NOMO-1 (cell line): ENCODE data around the gene RPL37A.

Source experiments
- DNase-seq, 2 experiments: peaks; one replicate each; lab custom pipeline; 2025; ENCODE audit not compliant: unreplicated experiment in 2 of 2; lab: John Stamatoyannopoulos, UW

RPL37A gene

GRCh38 chr2:216545359-216545758, 46.7 kb downstream of the RPL37A start:
- DNase-seq, result no peak

DNA sequence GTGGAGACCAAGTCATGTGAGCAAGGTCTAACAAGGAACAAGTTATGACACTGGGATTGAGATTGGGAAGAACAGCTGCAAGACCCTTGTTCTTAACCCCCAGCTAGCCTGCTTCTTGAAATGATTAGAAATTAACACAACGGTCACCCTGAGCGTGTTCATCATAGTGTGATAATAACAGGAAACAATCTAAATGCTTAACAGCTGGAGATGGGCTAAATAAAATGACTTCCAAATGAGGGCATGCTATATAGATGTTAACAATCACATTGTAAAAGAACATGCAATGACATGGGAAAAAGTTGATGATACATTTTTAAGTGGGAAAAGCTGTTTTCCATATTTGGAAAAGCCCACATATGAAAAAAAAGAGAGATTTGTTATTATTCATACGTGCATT, 47.6 kb downstream of the RPL37A start:
- DNase-seq, result no peak

- DNase-seq, result no peak
Observed at GRCh38 chr2:216546641-216547403, 48.2 kb downstream of the RPL37A start.

DNA sequence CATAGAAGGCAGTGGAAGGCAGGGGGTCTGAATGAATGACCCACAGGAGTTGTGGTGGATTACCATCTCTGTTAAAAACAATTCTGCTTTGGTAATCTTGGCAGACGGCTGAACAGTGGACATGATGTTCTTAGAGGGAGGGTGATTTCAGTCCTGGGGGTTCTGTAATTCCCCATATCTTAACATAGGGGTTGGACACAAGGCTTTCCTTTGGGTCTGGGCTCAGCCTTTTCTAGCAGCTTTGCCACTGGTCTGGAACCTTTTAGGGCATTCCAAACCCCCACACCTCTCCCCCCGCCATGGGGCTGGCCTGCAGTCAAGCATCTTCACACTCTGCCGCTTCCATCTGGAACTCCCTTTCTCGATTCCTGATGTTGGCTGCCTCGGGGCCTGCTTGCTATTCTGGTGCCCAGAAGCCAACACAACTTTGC, 50.3 kb downstream of the RPL37A start:
- DNase-seq, result no peak

DNA sequence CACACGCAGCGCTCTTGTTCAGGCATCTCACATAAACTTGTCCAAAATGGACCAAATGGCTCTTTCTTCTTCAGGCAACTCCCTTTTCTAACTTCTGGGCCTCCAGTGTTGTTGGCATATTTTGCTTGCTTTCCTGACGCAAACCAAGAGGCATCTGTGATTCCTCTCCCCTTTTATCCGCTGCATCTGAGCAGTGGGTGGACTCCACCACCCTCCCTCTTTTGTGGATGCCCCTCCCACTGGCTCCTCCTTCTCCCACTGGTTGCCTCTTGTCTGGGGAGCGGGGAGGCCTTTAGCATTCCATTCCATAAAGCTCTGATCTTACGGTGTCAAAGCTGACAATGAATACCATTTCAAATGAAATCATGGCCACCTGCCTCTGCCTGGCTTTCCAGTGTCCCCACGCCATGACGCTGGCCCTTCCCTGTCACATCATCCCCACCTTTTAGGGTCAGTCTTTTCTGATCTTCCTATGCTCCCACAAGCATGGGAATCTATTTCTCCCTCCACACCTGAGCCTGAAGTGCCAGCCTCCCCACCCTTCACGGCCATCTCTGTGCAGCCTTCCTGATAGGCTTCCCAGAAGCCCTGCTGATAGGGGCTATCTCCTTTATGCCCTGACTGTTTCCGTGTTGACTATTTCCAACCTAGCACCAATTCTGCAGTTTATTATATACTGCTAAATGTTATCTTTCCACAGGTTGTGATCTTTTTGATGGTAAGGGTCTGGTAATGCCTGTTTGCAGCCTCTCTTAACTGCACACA, 51.5 kb downstream of the RPL37A start:
- no peak for DNase-seq

DNA sequence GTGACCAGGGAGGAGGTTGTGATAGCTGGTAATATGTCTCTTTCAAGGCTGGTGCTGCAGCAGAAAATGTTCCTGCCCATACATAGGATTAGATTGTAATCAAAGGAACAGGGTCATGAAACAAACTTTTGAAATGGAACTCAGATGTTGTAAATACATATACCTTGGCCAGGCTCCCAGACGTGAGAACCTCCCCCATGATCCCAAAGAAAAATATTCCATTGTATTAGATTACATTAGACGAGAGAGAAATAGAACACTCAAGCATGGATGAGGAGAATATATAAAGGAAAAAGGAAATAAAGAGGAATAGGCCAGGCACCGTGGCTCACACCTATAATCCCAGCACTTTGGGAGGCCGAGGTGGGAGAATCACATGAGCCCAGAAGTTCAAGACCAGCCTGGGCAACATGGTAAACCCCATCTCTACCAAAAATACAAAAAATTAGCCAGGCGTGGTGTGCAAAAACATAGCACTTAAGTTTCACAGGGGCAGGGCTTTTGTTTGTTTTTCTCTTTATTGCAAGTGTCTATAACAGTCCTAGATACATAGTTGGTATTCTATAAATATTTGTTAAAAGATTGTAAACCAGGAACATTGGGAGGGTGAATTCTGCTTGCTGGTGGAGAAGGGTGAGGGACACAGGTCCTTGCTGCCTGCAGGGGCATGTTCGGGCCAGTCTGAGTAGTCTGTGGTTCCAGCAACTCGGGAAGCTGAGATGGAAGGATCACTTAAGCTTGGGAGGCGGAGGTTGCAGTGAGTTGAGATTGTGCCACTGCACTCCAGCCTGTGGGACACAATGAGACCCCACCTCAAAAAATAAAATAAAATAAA, 52.8 kb downstream of the RPL37A start:
- DNase-seq, result no peak

DNA sequence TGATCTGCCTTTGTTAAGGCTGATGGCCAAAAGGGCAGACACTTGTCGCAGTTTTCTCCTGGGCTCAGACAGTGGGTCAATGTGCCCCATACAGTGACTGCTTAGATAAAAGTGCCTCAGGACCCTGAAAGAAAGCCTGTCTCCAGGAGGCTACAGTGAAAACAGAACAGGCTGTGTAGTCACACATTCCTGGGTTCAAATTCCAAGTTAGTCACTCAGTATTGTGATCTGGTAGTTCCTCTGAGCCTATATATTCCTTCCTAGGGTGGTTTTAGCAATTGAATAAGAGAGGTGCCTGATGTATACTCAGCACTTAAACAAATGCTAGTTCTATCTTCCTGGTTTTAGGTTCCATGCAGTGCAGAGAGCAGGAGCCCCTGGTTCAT, 54.4 kb downstream of the RPL37A start:
- no peak for DNase-seq
